GM12878 (cell line): ENCODE results near the gene KHK. TPM values are rescaled to one million over a fixed set of nuclear protein-coding genes. Genes with fewer than 3 reads are reported as not detected.

Source experiments
- ATAC-seq: fragments of 200-7000 bp; cut with Tn5 transposase; 3 replicates; pipeline ENCODE4 v1.9.1; 2020; ENCODE audit warnings: mild to moderate bottlenecking, moderate library complexity
- BruUV-seq: library from RNA; stranded (reverse); fragments of 400-500 nt; replicated peaks from 2 replicates; lab custom pipeline; 2021; lab: Mats Ljungman, UMichigan
- CTCF ChIA-PET: fragments of 300-600 bp; sonication (Branson Sonifier 250); formaldehyde crosslinking; extraction: SDS; loops from one replicate; lab custom pipeline; 2021; ENCODE audit warnings: inconsistent platforms; lab: Yijun Ruan, JAX
- POLR2A ChIA-PET: fragments of 350-600 bp; formaldehyde crosslinking; extraction: SDS; loops from one replicate; lab custom pipeline; 2021; ENCODE audit warnings: inconsistent platforms; lab: Charles Lee
- RAD21 ChIA-PET: fragments of 300-600 bp; sonication (Branson Sonifier 250); formaldehyde crosslinking; loops from one replicate; lab custom pipeline; 2023; ENCODE audit warnings: antibody characterized with exemption; ENCODE audit not compliant: unreplicated experiment; lab: Charles Lee
- SMC1A ChIA-PET: fragments of 300-600 bp; sonication (Branson Sonifier 250); formaldehyde crosslinking; loops from one replicate; lab custom pipeline; 2023; ENCODE audit not compliant: unreplicated experiment, uncharacterized antibody; lab: Charles Lee
- DNase-seq: peaks from one replicate; pipeline ENCODE4 v3.0.0-alpha.2; 2011; ENCODE audit warnings: low read depth, low spot score
- FAIRE-seq: peaks from 3 replicates; lab custom pipeline; 2011; peaks lifted over from hg19 to GRCh38; lab: Jason Lieb, UNC
- H2AFZ ChIP-seq: 2 replicates; pipeline ENCODE4 v1.6.0; 2011; ENCODE audit warnings: low read depth, low read length, control low read depth; ENCODE audit not compliant: control insufficient read depth
- H3K27ac ChIP-seq: 2 replicates; pipeline ENCODE4 v1.5.1; 2011; ENCODE audit warnings: control low read depth; ENCODE audit not compliant: control insufficient read depth, insufficient read depth
- H3K27me3 ChIP-seq, 2 experiments: replicated peaks in 1 of 2; 2 replicates each; pipeline versions ENCODE4 v1.6.0 to v1.6.1; 2011; ENCODE audit warnings: low read length in 1 of 2; ENCODE audit not compliant: control insufficient read depth in 2 of 2, insufficient read depth in 2 of 2
- H3K36me3 ChIP-seq, 2 experiments: 2 replicates each; pipeline ENCODE4 v1.5.1; 2011; ENCODE audit warnings: low read length in 1 of 2; ENCODE audit not compliant: control insufficient read depth in 2 of 2, insufficient read depth in 2 of 2
- H3K4me1 ChIP-seq: 2 replicates; pipeline ENCODE4 v1.6.1; 2011; ENCODE audit warnings: mild to moderate bottlenecking, low read length, moderate library complexity, mixed read lengths; ENCODE audit not compliant: control insufficient read depth, insufficient read depth
- H3K4me2 ChIP-seq: 2 replicates; pipeline ENCODE4 v1.6.0; 2011; ENCODE audit warnings: control low read depth; ENCODE audit not compliant: control insufficient read depth, insufficient read depth
- H3K4me3 ChIP-seq: fragments of 200-600 bp; sonication (generic); 2 replicates; pipeline ENCODE4 v1.5.1; 2016
- H3K79me2 ChIP-seq: 2 replicates; pipeline ENCODE4 v1.6.0; 2011; ENCODE audit warnings: low read length; ENCODE audit not compliant: control insufficient read depth, insufficient read depth
- H3K9ac ChIP-seq: 2 replicates; pipeline ENCODE4 v1.8.0; 2011; ENCODE audit warnings: low read length, control low read depth, mixed read lengths; ENCODE audit not compliant: control insufficient read depth, insufficient read depth
- H3K9me3 ChIP-seq: replicated peaks from 3 replicates; pipeline ENCODE4 v1.5.1; 2011; ENCODE audit warnings: mild to moderate bottlenecking, low read length; ENCODE audit not compliant: control insufficient read depth, insufficient read depth
- H4K20me1 ChIP-seq: 2 replicates; pipeline ENCODE4 v1.6.0; 2011; ENCODE audit not compliant: control insufficient read depth, insufficient read depth
- BMI1 ChIP-seq: fragments of 450-650 bp; IDR thresholded peaks from 2 replicates; pipeline ENCODE4 v1.6.1; 2016; ENCODE audit warnings: mild to moderate bottlenecking, moderate library complexity, borderline replicate concordance
- GABPA ChIP-seq: IDR thresholded peaks from 2 replicates; pipeline ENCODE4 v1.6.1; 2014; ENCODE audit warnings: antibody characterized with exemption, low read depth, mild to moderate bottlenecking, inconsistent platforms
- MYC ChIP-seq: IDR thresholded peaks from 2 replicates; pipeline ENCODE4 v1.6.1; 2011; ENCODE audit warnings: mild to moderate bottlenecking, low read length, moderate library complexity, inconsistent platforms; ENCODE audit not compliant: insufficient read depth, insufficient replicate concordance, insufficient read length, severe bottlenecking
- NRF1 ChIP-seq: conservative IDR thresholded peaks from 2 replicates; pipeline ENCODE4 v1.6.1; 2011; ENCODE audit warnings: mild to moderate bottlenecking, low read depth, low read length, improper control_type of control experiment
- RELB ChIP-seq: fragments of 450-650 bp; IDR thresholded peaks from 2 replicates; pipeline ENCODE4 v1.6.1; 2017; ENCODE audit warnings: low read depth, mild to moderate bottlenecking, moderate library complexity
- SUPT20H ChIP-seq: IDR thresholded peaks from 2 replicates; pipeline ENCODE4 v1.6.1; 2011; ENCODE audit warnings: low read depth, mild to moderate bottlenecking, low read length, moderate library complexity, borderline replicate concordance; ENCODE audit not compliant: control insufficient read depth
- TAF1 ChIP-seq: IDR thresholded peaks from 2 replicates; pipeline ENCODE4 v1.6.1; 2011; ENCODE audit warnings: mild to moderate bottlenecking, low read depth, low read length, borderline replicate concordance
- YBX1 ChIP-seq: fragments of 450-650 bp; IDR thresholded peaks from 2 replicates; pipeline ENCODE4 v1.6.1; 2016; ENCODE audit warnings: antibody characterized with exemption
- ZSCAN29 ChIP-seq: fragments of 450-650 bp; IDR thresholded peaks from 2 replicates; pipeline ENCODE4 v1.6.1; 2017; ENCODE audit warnings: mild to moderate bottlenecking, moderate library complexity
- WGBS: methylation state at CpG from one replicate; pipeline ENCODE4 v1.1.6; 2016; ENCODE audit warnings: low lambda C conversion rate; ENCODE audit not compliant: insufficient replicate concordance, insufficient coverage; ENCODE audit errors: missing lambda C conversion rate; 5-methylcytosine and 5-hydroxymethylcytosine counted together
- in situ Hi-C: fragments of 300-500 bp; cut with MboI; formaldehyde crosslinking; loops from 9 replicates; pipeline ENCODE4 v1.14.3; 2018; ENCODE audit warnings: mixed read lengths
- intact Hi-C: fragments of 100-400 bp; cut with micrococcal nuclease; formaldehyde crosslinking; loops from one replicate; pipeline ENCODE4 v1.14.2; 2022; ENCODE audit not compliant: unreplicated experiment
- polyA plus RNA-seq, 11 experiments: library from polyadenylated mRNA; depleted of rRNA in 4 of 11; unstranded in 6 of 11; stranded (reverse) in 5 of 11; fragments of >200 nt; fragmentation: Nextera tagmentation in 4 of 11; fragmentation: Illumina TruSeq in 1 of 11; extraction: Ambion mirVana in 4 of 11; extraction: Trizol in 1 of 11; gene quantifications; 1 replicate in 1 of 11; 2 replicates in 10 of 11; pipeline versions ENCODE4 v1.2.1 to v1.2.3, GENCODE V29; 2011 to 2016; ENCODE audit warnings: inconsistent platforms in 2 of 11, missing spikeins in 2 of 11, low read depth in 1 of 11
- total RNA-seq, 4 experiments: library from RNA; depleted of rRNA in 3 of 4; stranded (reverse); fragments of >200 nt in 3 of 4; fragmentation: Illumina TruSeq in 1 of 4; extraction: Trizol in 1 of 4; gene quantifications; 2 replicates each; pipeline versions ENCODE4 v1.2.1 to v1.2.3, GENCODE V29; 2013 to 2021
- TF ChIP-seq, protein P1 (sequence below): fragments of 450-650 bp; formaldehyde crosslinking; IDR thresholded peaks from 2 replicates; pipeline ENCODE4 v1.4.0; 2022; ENCODE audit warnings: mild to moderate bottlenecking, moderate library complexity
- TF ChIP-seq, protein P2 (sequence below), 3 experiments: IDR thresholded peaks in 2 of 3; conservative IDR thresholded peaks in 1 of 3; 2 replicates each; pipeline ENCODE4 v1.5.1; 2011; ENCODE audit warnings: low read depth in 3 of 3, low read length in 3 of 3, mild to moderate bottlenecking in 3 of 3, control low read depth in 2 of 3, moderate library complexity in 2 of 3, inconsistent platforms in 1 of 3, mixed read lengths in 1 of 3; ENCODE audit not compliant: control insufficient read depth in 2 of 3, insufficient read depth in 1 of 3; ENCODE audit errors: extremely low read depth in 1 of 3

The KHK gene
- total and polyA plus RNA-seq, 10 of the 15 experiments (the other 5 are each of a cell fraction or from before 2014, with no cell fraction given), result 0.31 to 11.8 (median 3.9) TPM

DNA sequence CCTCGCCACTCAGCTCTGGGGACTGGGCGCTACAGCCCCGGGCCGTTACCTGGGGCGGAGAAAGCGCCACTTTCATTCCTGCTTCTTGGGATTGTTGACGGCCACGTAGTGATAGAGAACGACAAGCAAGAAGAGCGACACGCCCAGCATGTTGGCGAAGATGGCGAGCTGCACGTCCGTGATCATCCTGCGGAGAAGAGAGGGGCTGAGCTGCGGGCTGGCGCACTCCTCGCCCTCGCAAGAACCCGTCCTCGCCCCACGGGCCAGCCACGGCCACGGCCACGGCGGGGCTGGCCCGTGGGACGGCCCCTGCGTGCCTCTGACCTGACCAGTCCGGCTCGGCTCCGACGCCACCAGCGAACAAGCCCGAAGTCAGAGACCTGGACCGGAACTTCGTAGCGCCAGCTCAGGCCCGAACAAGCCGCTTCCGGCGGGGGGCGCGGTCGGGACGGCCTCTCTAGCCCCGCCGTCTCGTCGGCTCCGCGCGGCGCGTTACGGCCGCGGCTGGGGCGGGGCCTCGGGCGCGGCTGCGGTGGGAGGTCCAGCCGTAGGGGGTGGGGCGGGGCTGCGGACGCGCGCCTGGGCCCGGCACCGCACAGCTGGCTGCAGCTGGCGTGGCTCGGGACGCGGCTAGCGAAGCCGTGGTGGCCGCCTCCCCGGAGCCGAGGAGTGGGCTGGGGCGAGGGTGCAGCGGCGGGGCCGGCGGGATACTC, 15.1 kb upstream of the KHK start, which contains the start of gene OST4:
Gene OST4 (minus strand): TSS at position 378 of the 713 bp plus-strand sequence.
- ATAC-seq, result peak; percentile 91
- BruUV-seq, result no TSS peak
- intact Hi-C loops (loop anchor here (1.0 kb wide), 1 partner anchor 21 kb away; no protein-coding TSS in a partner anchor), in situ Hi-C loops (no loop called here)
- no peaks in the 10 kb centered on the region for H3K9me3 ChIP-seq
- no peaks in the 10 kb centered on the region for H4K20me1 ChIP-seq
- ChIA-PET CTCF (interaction anchor here (0.6 to 4.0 kb wide), 5 partner anchors 11 to 45 kb away, joined by 3 to 36 read pairs (median 3); no protein-coding TSS in a partner anchor), POLR2A (interaction anchor here (0.8 to 12.2 kb wide), 9 partner anchors 9 to 103 kb away, joined by 3 to 139 read pairs (median 4); partner anchors contain the start of genes AGBL5, KHK and TMEM214), SMC1A (interaction anchor here (1.0 to 5.4 kb wide), 3 partner anchors 10 to 20 kb away, joined by 3 to 33 read pairs (median 11); partner anchors contain the start of gene AGBL5), RAD21 (interaction anchor here (1.2 to 2.8 kb wide), 4 partner anchors 10 to 30 kb away, joined by 4 to 31 read pairs (median 16); partner anchors contain the start of genes AGBL5 and KHK)
- H2AFZ ChIP-seq, result peak within 1 kb of the TSS; percentile 51
- peaks cover 2 to 16% of the 10 kb centered on the region in 2 experiments; a peak in 2 of 4 replicates for H3K36me3 ChIP-seq
- peak within 1 kb of the TSS; percentile 96 for H3K9ac ChIP-seq
- peaks cover 32% of the 10 kb centered on the region for H3K79me2 ChIP-seq
- 2% methylated on average over 48 of the region's 86 CpGs for WGBS
- DNase-seq, result no peak
- peak within 1 kb of the TSS; percentile 94 for H3K27ac ChIP-seq
- peak within 1 kb of the TSS; percentile 85 for H3K4me3 ChIP-seq
- no peaks in the 10 kb centered on the region for H3K27me3 ChIP-seq
- H3K4me1 ChIP-seq, result peaks cover 37% of the 10 kb centered on the region
- FAIRE-seq, result no peak
- H3K4me2 ChIP-seq, result peak within 1 kb of the TSS; percentile 95
- TF ChIP-seq, protein P1, sequence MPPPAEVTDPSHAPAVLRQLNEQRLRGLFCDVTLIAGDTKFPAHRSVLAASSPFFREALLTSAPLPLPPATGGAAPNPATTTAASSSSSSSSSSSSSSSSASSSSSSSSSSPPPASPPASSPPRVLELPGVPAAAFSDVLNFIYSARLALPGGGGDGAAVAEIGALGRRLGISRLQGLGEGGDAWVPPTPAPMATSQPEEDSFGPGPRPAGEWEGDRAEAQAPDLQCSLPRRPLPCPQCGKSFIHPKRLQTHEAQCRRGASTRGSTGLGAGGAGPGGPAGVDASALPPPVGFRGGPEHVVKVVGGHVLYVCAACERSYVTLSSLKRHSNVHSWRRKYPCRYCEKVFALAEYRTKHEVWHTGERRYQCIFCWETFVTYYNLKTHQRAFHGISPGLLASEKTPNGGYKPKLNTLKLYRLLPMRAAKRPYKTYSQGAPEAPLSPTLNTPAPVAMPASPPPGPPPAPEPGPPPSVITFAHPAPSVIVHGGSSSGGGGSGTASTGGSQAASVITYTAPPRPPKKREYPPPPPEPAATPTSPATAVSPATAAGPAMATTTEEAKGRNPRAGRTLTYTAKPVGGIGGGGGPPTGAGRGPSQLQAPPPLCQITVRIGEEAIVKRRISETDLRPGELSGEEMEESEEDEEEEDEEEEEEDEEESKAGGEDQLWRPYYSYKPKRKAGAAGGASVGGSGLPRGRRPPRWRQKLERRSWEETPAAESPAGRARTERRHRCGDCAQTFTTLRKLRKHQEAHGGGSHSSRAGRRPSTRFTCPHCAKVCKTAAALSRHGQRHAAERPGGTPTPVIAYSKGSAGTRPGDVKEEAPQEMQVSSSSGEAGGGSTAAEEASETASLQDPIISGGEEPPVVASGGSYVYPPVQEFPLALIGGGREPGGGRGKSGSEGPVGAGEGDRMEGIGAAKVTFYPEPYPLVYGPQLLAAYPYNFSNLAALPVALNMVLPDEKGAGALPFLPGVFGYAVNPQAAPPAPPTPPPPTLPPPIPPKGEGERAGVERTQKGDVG (CRISPR knock-in tag), result no peak
- TF ChIP-seq, protein P2, sequence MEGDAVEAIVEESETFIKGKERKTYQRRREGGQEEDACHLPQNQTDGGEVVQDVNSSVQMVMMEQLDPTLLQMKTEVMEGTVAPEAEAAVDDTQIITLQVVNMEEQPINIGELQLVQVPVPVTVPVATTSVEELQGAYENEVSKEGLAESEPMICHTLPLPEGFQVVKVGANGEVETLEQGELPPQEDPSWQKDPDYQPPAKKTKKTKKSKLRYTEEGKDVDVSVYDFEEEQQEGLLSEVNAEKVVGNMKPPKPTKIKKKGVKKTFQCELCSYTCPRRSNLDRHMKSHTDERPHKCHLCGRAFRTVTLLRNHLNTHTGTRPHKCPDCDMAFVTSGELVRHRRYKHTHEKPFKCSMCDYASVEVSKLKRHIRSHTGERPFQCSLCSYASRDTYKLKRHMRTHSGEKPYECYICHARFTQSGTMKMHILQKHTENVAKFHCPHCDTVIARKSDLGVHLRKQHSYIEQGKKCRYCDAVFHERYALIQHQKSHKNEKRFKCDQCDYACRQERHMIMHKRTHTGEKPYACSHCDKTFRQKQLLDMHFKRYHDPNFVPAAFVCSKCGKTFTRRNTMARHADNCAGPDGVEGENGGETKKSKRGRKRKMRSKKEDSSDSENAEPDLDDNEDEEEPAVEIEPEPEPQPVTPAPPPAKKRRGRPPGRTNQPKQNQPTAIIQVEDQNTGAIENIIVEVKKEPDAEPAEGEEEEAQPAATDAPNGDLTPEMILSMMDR (IDR thresholded peaks at IDR 0.05 in 2 of 3, conservative IDR thresholded peaks at IDR 0.05 in 1 of 3; ENCODE audit: control insufficient read depth in 2 of 3, extremely low read depth in 1 of 3, insufficient read depth in 1 of 3, low read depth in 3 of 3, low read length in 3 of 3), result no peak
- TF ChIP-seq TAF1 (peak; percentile 80), GABPA (peak; percentile 89), YBX1 (no peak), SUPT20H (no peak), ZSCAN29 (no peak), MYC (no peak), BMI1 (no peak), RELB (peak; percentile 35; the same call in 1 of the 2 replicates), NRF1 (no peak)
